Embryonic facial prominence (tissue), 1 donor: ENCODE results near the gene INSRR.
A peak's percentile ranks its signal among the peaks of the same experiment; 100 is the strongest.

Experiments
- DNase-seq: peaks from one replicate; pipeline ENCODE4 v3.0.0-alpha.2; 2016; ENCODE audit errors: extremely low spot score

The INSRR gene

GRCh38 chr1:156894711-156895454 is 36.0 kb upstream of the INSRR start:
- no peak for DNase-seq

- no peak for DNase-seq
These were observed 35.1 kb upstream of the INSRR start for GRCh38 chr1:156894001-156894400.

GRCh38 chr1:156893048-156893953 is 34.4 kb upstream of the INSRR start, which contains the start of gene PEAR1:
Gene PEAR1 (plus strand): TSS chr1:156893718. CDS start chr1:156903927, 10,209 bp downstream.
- peak; percentile 32 for DNase-seq

GRCh38 chr1:156892190-156893047 is 33.5 kb upstream of the INSRR start:
- peak; percentile 79 for DNase-seq

GRCh38 chr1:156889802-156890580 is 31.1 kb upstream of the INSRR start:
- DNase-seq, result no peak

GRCh38 chr1:156887734-156888133 is 28.8 kb upstream of the INSRR start:
- no peak for DNase-seq

- DNase-seq, result no peak
These were observed 28.4 kb upstream of the INSRR start for GRCh38 chr1:156887317-156887716.

GRCh38 chr1:156886583-156887281 is 27.8 kb upstream of the INSRR start:
- DNase-seq, result no peak

GRCh38 chr1:156885880-156886355 is 27.0 kb upstream of the INSRR start:
- no peak for DNase-seq

- DNase-seq, result no peak
These were observed 26.4 kb upstream of the INSRR start for GRCh38 chr1:156885314-156885713.

GRCh38 chr1:156884560-156885184 is 25.8 kb upstream of the INSRR start:
- no peak for DNase-seq

- no peak for DNase-seq
These were observed 25.0 kb upstream of the INSRR start for GRCh38 chr1:156883919-156884318.

GRCh38 chr1:156882543-156882942 is 23.6 kb upstream of the INSRR start:
- DNase-seq, result no peak

GRCh38 chr1:156881663-156882062 is 22.7 kb upstream of the INSRR start:
- no peak for DNase-seq

- DNase-seq, result no peak
These were observed 22.2 kb upstream of the INSRR start for GRCh38 chr1:156881101-156881500.

GRCh38 chr1:156880473-156880872 is 21.6 kb upstream of the INSRR start:
- no peak for DNase-seq

- no peak for DNase-seq
These were observed 21.0 kb upstream of the INSRR start for GRCh38 chr1:156879876-156880275.

GRCh38 chr1:156877433-156878170 is 18.7 kb upstream of the INSRR start:
- no peak for DNase-seq

- no peak for DNase-seq
These were observed 17.4 kb upstream of the INSRR start for GRCh38 chr1:156876281-156876680.
